HG03565 (cell line): ENCODE data around the gene FAM90A26.
"Not testable (repeated sequence)": the region's sequence is repeated elsewhere in the genome, so short reads cannot be mapped to it uniquely, and the experiment has no call there.

ENCODE experiments used
- ATAC-seq: cut with Tn5 transposase; IDR thresholded peaks from one replicate; pipeline ENCODE4 v1.9.1; 2021; ENCODE audit warnings: mild to moderate bottlenecking, moderate library complexity; ENCODE audit not compliant: unreplicated experiment

FAM90A26 gene

GRCh38 chr4:9169791-9170459 is at the start of gene FAM90A26:
Gene FAM90A26 (plus strand): TSS chr4:9170409. CDS start chr4:9173173, 2,764 bp downstream.
- not testable (repeated sequence) for ATAC-seq

- ATAC-seq = not testable (repeated sequence)
Observed at GRCh38 chr4:9122711-9123110, 47.5 kb upstream of the FAM90A26 start.

GRCh38 chr4:9123572-9124007 is 46.6 kb upstream of the FAM90A26 start:
- ATAC-seq = not testable (repeated sequence)

GRCh38 chr4:9125601-9126161 is 44.5 kb upstream of the FAM90A26 start:
- not testable (repeated sequence) for ATAC-seq

GRCh38 chr4:9131420-9131819 is 38.8 kb upstream of the FAM90A26 start:
- ATAC-seq = not testable (repeated sequence)

GRCh38 chr4:9132849-9133248 is 37.4 kb upstream of the FAM90A26 start:
- ATAC-seq = not testable (repeated sequence)

- not testable (repeated sequence) for ATAC-seq
Observed at GRCh38 chr4:9134011-9134410, 36.2 kb upstream of the FAM90A26 start.

- ATAC-seq = not testable (repeated sequence)
Observed at GRCh38 chr4:9134556-9134955, 35.7 kb upstream of the FAM90A26 start.

- ATAC-seq = not testable (repeated sequence)
Observed at GRCh38 chr4:9141050-9141449, 29.2 kb upstream of the FAM90A26 start.

- ATAC-seq = not testable (repeated sequence)
Observed at GRCh38 chr4:9142786-9143185, 27.4 kb upstream of the FAM90A26 start.

GRCh38 chr4:9143421-9144080 is 26.7 kb upstream of the FAM90A26 start:
- ATAC-seq = no peak

- ATAC-seq = no peak
Observed at GRCh38 chr4:9146967-9147366, 23.2 kb upstream of the FAM90A26 start.

GRCh38 chr4:9147368-9147767 is 22.8 kb upstream of the FAM90A26 start:
- not testable (repeated sequence) for ATAC-seq

- ATAC-seq = not testable (repeated sequence)
Observed at GRCh38 chr4:9148611-9149409, 21.4 kb upstream of the FAM90A26 start.

- not testable (repeated sequence) for ATAC-seq
Observed at GRCh38 chr4:9151809-9152179, 18.4 kb upstream of the FAM90A26 start.

GRCh38 chr4:9152180-9153007 is 17.8 kb upstream of the FAM90A26 start:
- ATAC-seq = not testable (repeated sequence)

- ATAC-seq = not testable (repeated sequence)
Observed at GRCh38 chr4:9153008-9153570, 17.1 kb upstream of the FAM90A26 start.

- not testable (repeated sequence) for ATAC-seq
Observed at GRCh38 chr4:9153571-9154157, 16.5 kb upstream of the FAM90A26 start.

GRCh38 chr4:9155101-9155886 is 14.9 kb upstream of the FAM90A26 start:
- ATAC-seq = not testable (repeated sequence)
